ENCODE data around the gene ZRANB1.

GRCh38 chr10:125003146-125003900, 61.4 kb downstream of the ZRANB1 start:
- TF ChIP-seq CTCF (IDR thresholded peaks at IDR 0.05), result no peak
- TF ChIP-seq POLR2AphosphoS5 (IDR thresholded peaks at IDR 0.05), result no peak
- no peak for TF ChIP-seq POLR2A (IDR thresholded peaks at IDR 0.05)

Data from prostate gland (tissue), 2 donors.